HG03354 (cell line): ENCODE data around the gene CDRT4.
"Not testable (repeated sequence)": the region's sequence is repeated elsewhere in the genome, so short reads cannot be mapped to it uniquely, and the experiment has no call there.

Source experiments
- ATAC-seq: cut with Tn5 transposase; IDR thresholded peaks from one replicate; pipeline ENCODE4 v1.9.1; 2021; ENCODE audit warnings: mild to moderate bottlenecking; ENCODE audit not compliant: unreplicated experiment, poor library complexity, severe bottlenecking

Gene CDRT4

GRCh38 chr17:15462976-15463772 is 4.2 kb downstream of the CDRT4 start:
- ATAC-seq: no peak

- ATAC-seq: no peak
These were observed 9.7 kb downstream of the CDRT4 start for GRCh38 chr17:15457723-15458094.

GRCh38 chr17:15456972-15457722 is 10.3 kb downstream of the CDRT4 start:
- ATAC-seq: no peak

GRCh38 chr17:15456496-15456895 is 10.9 kb downstream of the CDRT4 start:
- no peak for ATAC-seq

- no peak for ATAC-seq
These were observed 13.1 kb downstream of the CDRT4 start for GRCh38 chr17:15454346-15454745.

- no peak for ATAC-seq
These were observed 13.6 kb downstream of the CDRT4 start for GRCh38 chr17:15453782-15454181.

GRCh38 chr17:15453246-15453645 is 14.2 kb downstream of the CDRT4 start:
- no peak for ATAC-seq

GRCh38 chr17:15452746-15453145 is 14.7 kb downstream of the CDRT4 start:
- no peak for ATAC-seq

GRCh38 chr17:15451680-15452079 is 15.7 kb downstream of the CDRT4 start:
- ATAC-seq: no peak

GRCh38 chr17:15448580-15448956 is 18.9 kb downstream of the CDRT4 start:
- no peak for ATAC-seq

GRCh38 chr17:15447928-15448579 is 19.4 kb downstream of the CDRT4 start:
- ATAC-seq: no peak

- ATAC-seq: no peak
These were observed 21.4 kb downstream of the CDRT4 start for GRCh38 chr17:15446036-15446435.

GRCh38 chr17:15444805-15445204 is 22.6 kb downstream of the CDRT4 start:
- ATAC-seq: no peak

GRCh38 chr17:15442311-15443180 is 24.9 kb downstream of the CDRT4 start:
- no peak for ATAC-seq

- ATAC-seq: no peak
These were observed 26.1 kb downstream of the CDRT4 start for GRCh38 chr17:15441315-15441714.

GRCh38 chr17:15440347-15440746 is 27.1 kb downstream of the CDRT4 start:
- no peak for ATAC-seq

GRCh38 chr17:15439205-15439985 is 28.0 kb downstream of the CDRT4 start:
- not testable (repeated sequence) for ATAC-seq

GRCh38 chr17:15438491-15439105 is 28.8 kb downstream of the CDRT4 start:
- no peak for ATAC-seq

GRCh38 chr17:15437303-15437635 is 30.2 kb downstream of the CDRT4 start:
- ATAC-seq: no peak
